K562 (cell line): Measurements from ENCODE around the gene SUMO3. TPM values are rescaled to one million over a fixed set of nuclear protein-coding genes. Genes with fewer than 3 reads are reported as not detected.

ENCODE experiments used
- ELF1 ChIP-seq: fragments of 200-800 bp; sonication (Bioruptor generic); IDR thresholded peaks from 2 replicates; pipeline ENCODE4 v1.6.1; 2016; ENCODE audit warnings: missing genetic modification characterization, missing compliant biosample characterization
- ELK1 ChIP-seq: sonication (generic); formaldehyde crosslinking; IDR thresholded peaks from 2 replicates; pipeline ENCODE4 v1.8.1; 2022; ENCODE audit warnings: missing genetic modification reagents
- ESRRA ChIP-seq: fragments of 450-650 bp; IDR thresholded peaks from 2 replicates; pipeline ENCODE4 v1.6.1; 2014; ENCODE audit warnings: low read depth, mild to moderate bottlenecking, moderate library complexity, borderline replicate concordance
- FOXJ2 ChIP-seq: fragments of 200-800 bp; sonication (Bioruptor generic); IDR thresholded peaks from 2 replicates; pipeline ENCODE4 v1.6.1; 2016; ENCODE audit warnings: missing genetic modification characterization, missing compliant biosample characterization
- HOMEZ ChIP-seq: fragments of 250-450 bp; sonication (Bioruptor Pico); IDR thresholded peaks from 2 replicates; pipeline ENCODE4 v1.4.0; 2020; ENCODE audit warnings: mild to moderate bottlenecking, moderate library complexity
- MLX ChIP-seq, 2 experiments: fragments of 450-650 bp in 1 of 2; sonication (generic) in 1 of 2; formaldehyde crosslinking; conservative IDR thresholded peaks; 2 replicates each; pipeline versions ENCODE4 v1.4.0 to v1.8.1; 2020 to 2022; ENCODE audit warnings: mild to moderate bottlenecking in 1 of 2, missing genetic modification reagents in 1 of 2
- NFXL1 ChIP-seq: fragments of 450-650 bp; formaldehyde crosslinking; IDR thresholded peaks from 2 replicates; pipeline ENCODE4 v1.4.0; 2021; ENCODE audit warnings: mild to moderate bottlenecking
- NFYB ChIP-seq: IDR thresholded peaks from 2 replicates; pipeline ENCODE4 v1.6.1; 2011; ENCODE audit warnings: mild to moderate bottlenecking, moderate library complexity; ENCODE audit not compliant: insufficient read length; ENCODE audit errors: extremely low read depth
- RAD21 ChIP-seq, 2 experiments: fragments of 250-450 bp in 1 of 2; fragments of 450-650 bp in 1 of 2; sonication (Bioruptor Pico) in 1 of 2; formaldehyde crosslinking in 1 of 2; IDR thresholded peaks in 1 of 2; conservative IDR thresholded peaks in 1 of 2; 2 replicates each; pipeline versions ENCODE4 v1.4.0 to v1.8.0; 2020 to 2022; ENCODE audit warnings: mild to moderate bottlenecking in 2 of 2, moderate library complexity in 1 of 2
- TFE3 ChIP-seq: fragments of 450-650 bp; formaldehyde crosslinking; IDR thresholded peaks from 2 replicates; pipeline ENCODE4 v1.4.0; 2020; ENCODE audit warnings: mild to moderate bottlenecking, mixed read lengths
- ZBTB9 ChIP-seq: fragments of 450-650 bp; formaldehyde crosslinking; IDR thresholded peaks from 2 replicates; pipeline ENCODE4 v1.4.0; 2020; ENCODE audit warnings: mild to moderate bottlenecking, moderate library complexity
- ZKSCAN8 ChIP-seq: fragments of 200-800 bp; sonication (Bioruptor generic); IDR thresholded peaks from 2 replicates; pipeline ENCODE4 v1.6.1; 2016; ENCODE audit warnings: missing genetic modification characterization, missing compliant biosample characterization
- ZMIZ1 ChIP-seq, 2 experiments: fragments of 150-350 bp in 1 of 2; IDR thresholded peaks; 2 replicates each; pipeline ENCODE4 v1.6.1; 2012 to 2016; ENCODE audit warnings: low read depth in 2 of 2, low read length in 2 of 2, mild to moderate bottlenecking in 1 of 2, moderate library complexity in 1 of 2
- ZNF232 ChIP-seq: sonication (generic); formaldehyde crosslinking; IDR thresholded peaks from 2 replicates; pipeline ENCODE4 v1.8.0; 2022; ENCODE audit warnings: mild to moderate bottlenecking, missing genetic modification reagents
- ZNF830 ChIP-seq: fragments of 250-450 bp; sonication (Bioruptor Pico); IDR thresholded peaks from 2 replicates; pipeline ENCODE4 v1.5.0; 2021; ENCODE audit warnings: mild to moderate bottlenecking
- polyA plus RNA-seq, 8 experiments: library from polyadenylated mRNA; depleted of rRNA in 4 of 8; stranded (reverse) in 5 of 8; unstranded in 3 of 8; fragments of >200 nt; fragmentation: Nextera tagmentation in 2 of 8; fragmentation: Illumina TruSeq in 1 of 8; extraction: Ambion mirVana in 2 of 8; extraction: Trizol in 1 of 8; gene quantifications; 2 replicates each; pipeline versions ENCODE4 v1.2.1 to v1.2.3, GENCODE V29; 2011 to 2014; ENCODE audit warnings: inconsistent platforms in 1 of 8, missing spikeins in 1 of 8
- total RNA-seq, 7 experiments: library from RNA; depleted of rRNA in 6 of 7; stranded (reverse); fragments of >200 nt in 6 of 7; fragmentation: Illumina TruSeq in 2 of 7; extraction: Trizol in 2 of 7; gene quantifications; 2 replicates each; pipeline versions ENCODE4 v1.2.1 to v1.2.3, GENCODE V29; 2011 to 2021; ENCODE audit warnings: low replicate concordance in 1 of 7

Gene SUMO3
- total and polyA plus RNA-seq, 9 of the 15 experiments (the other 6 are each of a cell fraction or from before 2014, with no cell fraction given) = 13.9 to 143 (median 113) TPM

- TF ChIP-seq ZMIZ1 (IDR thresholded peaks at IDR 0.05; ENCODE audit: low read depth in 2 of 2, low read length in 2 of 2) = no peak
- TF ChIP-seq FOXJ2 (tag) = peak; percentile 98
- peak; percentile 95 for TF ChIP-seq TFE3 (CRISPR knock-in tag)
- peak; percentile 73 for TF ChIP-seq ELF1
- peak; percentile 93 for TF ChIP-seq ZKSCAN8 (CRISPR knock-in tag)
- TF ChIP-seq NFYB = peak; percentile 55
- 0 out of 4 replicates have a peak, but pooled peaks of 1 of the 2 experiments have one; percentile 59 for TF ChIP-seq MLX (CRISPR knock-in tag; conservative IDR thresholded peaks at IDR 0.05)
- TF ChIP-seq RAD21 (CRISPR knock-in tag; conservative IDR thresholded peaks at IDR 0.05 in 1 of 2, IDR thresholded peaks at IDR 0.05 in 1 of 2) = peak in 1 of 2 experiments; percentile 18; a peak in 1 of 4 replicates
- TF ChIP-seq NFXL1 (CRISPR knock-in tag) = peak; percentile 81; the same call in 1 of the 2 replicates
- peak; percentile 36; the same call in 1 of the 2 replicates for TF ChIP-seq ESRRA
- TF ChIP-seq ZNF830 (CRISPR knock-in tag) = 0 out of 2 replicates have a peak, but pooled peaks have one; percentile 79
- TF ChIP-seq ELK1 (CRISPR knock-in tag) = no peak
- TF ChIP-seq HOMEZ = peak; percentile 89
- TF ChIP-seq ZBTB9 = peak; percentile 98
- TF ChIP-seq ZNF232 (CRISPR knock-in tag) = no peak
Observed at GRCh38 chr21:44817914-44818639, at the start of gene SUMO3 (continued).
